Measurements from ENCODE around the gene SIGLEC8.

GRCh38 chr19:51458051-51458645, at the start of gene SIGLEC8:
- TF ChIP-seq CTCF (conservative IDR thresholded peaks at IDR 0.05; ENCODE audit: low read length) (no peak), EZH2phosphoT487 (IDR thresholded peaks at IDR 0.05; ENCODE audit: borderline replicate concordance) (no peak)
